ENCODE data around the gene KCNG2.

Gene KCNG2

DNA sequence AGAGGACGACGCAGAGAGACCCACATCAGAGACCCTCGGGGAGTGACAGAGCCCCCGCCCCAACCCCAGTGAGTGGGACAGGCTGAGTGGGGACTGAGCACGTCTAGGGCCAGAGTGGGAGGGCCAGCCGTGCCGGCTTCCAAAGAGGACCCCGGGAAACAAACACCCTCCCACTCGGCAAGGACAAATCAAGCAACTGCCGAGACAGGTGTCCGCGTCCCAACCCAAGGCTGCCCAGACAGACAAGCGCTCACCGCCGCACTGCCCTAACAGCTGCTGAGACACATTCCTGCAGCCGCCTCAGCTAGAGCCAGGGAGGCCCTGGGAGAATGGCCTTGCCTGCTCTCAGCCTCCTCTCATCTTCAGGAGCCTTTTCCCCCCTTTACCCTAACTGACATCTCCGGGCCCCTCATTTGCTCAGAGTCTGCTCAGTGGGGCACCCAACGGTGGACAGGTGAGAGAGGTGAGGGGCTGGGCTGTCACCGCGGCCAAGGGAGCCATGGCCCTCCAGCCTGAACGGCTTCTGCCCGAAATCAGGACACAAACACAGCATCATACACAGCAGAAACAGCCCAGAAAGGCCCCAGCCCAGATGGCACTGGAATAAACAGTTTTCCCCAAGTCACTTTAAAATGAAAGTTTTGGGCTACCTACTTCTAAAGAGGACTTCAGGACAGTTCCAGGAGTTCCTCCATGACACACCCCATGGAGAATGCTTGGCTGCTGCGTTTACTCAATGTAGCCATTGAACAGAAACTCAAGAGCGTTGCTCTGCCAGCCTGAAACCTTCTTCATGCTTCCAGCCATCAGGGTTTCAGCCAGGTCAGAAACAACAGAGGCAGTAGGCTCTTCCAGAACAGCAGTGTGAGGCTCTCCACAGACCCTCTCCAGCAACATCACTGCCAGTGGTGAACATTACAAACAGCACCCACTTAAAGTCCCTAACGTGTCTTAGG lies 130.1 kb downstream of the KCNG2 start:
- no peak for FAIRE-seq

DNA sequence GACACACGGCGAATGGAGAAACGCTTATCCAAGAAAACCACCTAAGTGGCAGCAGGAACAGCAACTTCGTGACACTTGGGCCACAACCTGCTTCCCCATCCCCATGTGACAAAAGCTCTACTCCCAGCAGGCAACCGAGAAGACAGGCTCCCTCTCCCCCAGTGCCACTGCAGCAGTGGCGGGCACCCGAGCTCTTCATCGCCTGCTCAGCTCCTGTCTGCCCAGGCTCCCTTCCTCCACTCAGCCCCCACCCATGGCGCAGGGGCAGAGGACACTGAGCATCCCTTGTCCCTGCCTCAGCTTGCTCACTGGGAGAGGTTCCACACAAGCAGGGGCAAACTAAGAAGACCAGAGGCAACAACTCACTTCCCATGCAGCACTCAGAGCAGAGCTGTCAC lies 130.8 kb downstream of the KCNG2 start:
- FAIRE-seq = no peak

- peak; percentile 53 for FAIRE-seq
Observed at GRCh38 chr18:79930020-79930642, 132.4 kb downstream of the KCNG2 start.

DNA sequence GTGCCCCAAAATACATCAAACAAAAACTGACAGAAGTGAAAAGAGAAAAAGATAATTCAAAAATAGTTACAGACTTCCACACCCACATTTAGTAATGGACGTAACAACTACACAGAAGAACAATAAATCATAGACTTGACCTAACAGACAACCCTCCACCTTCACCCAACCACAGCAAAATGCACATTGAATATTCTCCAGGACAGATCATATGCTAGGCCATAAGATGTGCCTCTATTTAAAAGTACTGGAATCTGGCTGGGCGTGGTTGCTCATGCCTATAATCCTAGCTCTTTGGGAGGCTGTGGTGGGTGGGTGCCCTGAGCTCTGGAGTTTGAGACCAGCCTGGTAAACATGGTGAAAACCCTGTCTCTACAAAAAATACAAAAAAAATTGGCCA lies 133.7 kb downstream of the KCNG2 start:
- FAIRE-seq = no peak

GRCh38 chr18:79932907-79933306 lies 135.2 kb downstream of the KCNG2 start:
- no peak for FAIRE-seq

GRCh38 chr18:79933765-79934164 lies 136.0 kb downstream of the KCNG2 start:
- FAIRE-seq = no peak

- no peak for FAIRE-seq
Observed at GRCh38 chr18:79934311-79935097, 136.8 kb downstream of the KCNG2 start.

DNA sequence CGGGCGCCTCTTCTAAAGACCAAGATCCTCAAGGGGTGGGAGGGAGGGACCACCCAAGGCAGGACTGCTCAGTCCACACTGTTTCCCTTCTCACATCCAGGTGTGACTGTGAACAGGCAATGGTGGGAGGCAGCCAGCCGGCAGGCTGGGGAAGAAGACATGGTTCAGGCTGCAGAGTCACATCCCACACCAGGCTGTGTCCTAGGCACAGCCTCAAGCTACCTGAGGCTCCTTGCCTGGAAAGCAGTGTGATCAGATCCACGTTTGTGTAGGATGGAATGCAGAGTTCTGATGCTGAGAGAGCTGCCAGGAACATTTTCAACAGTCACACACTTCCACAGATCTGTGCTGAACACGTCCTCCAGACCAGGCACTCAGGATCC lies 137.4 kb downstream of the KCNG2 start:
- no peak for FAIRE-seq

- FAIRE-seq = no peak
Observed at GRCh38 chr18:79935499-79935898, 137.8 kb downstream of the KCNG2 start.

DNA sequence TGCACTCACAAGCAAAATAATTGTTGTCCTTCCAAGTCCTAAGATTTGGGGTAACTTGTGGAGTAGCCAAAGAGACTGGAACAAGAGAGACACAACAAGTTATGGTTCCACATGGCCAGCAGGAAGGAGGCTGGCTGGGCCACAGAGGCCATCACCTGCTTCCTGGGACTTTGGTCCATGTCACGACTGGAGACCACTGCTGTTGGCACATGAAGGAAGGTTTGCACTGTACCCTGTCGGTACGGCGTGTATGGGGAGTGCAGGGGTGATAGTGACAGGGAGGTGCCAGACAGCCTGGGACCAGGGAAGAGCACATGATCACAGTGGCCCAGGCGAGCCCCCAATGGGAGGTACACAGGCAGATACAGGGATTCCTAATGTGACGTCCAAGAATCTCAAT lies 138.2 kb downstream of the KCNG2 start:
- no peak for FAIRE-seq

- FAIRE-seq = no peak
Observed at GRCh38 chr18:79936641-79937040, 138.9 kb downstream of the KCNG2 start.

GRCh38 chr18:79937103-79937860 lies 139.5 kb downstream of the KCNG2 start:
- no peak for FAIRE-seq

DNA sequence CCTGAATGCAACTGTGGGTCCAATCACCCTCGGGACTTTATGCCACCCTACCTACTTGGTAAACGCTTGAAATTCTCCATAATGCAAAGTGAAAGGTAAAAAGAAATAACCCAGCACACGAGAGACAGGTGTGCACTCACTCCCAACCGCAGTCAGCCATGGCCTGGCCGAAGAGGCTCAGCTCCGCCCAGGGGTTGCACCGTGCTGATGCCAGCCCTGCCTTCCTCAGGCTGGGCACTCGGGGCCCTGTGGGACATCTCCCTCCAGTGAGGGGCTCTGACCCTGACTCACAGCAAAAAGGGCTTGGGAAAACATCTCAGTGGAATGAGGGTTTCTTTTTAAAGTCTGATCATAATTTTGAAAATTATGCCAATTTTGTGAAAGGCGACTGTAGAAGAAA lies 140.5 kb downstream of the KCNG2 start:
- FAIRE-seq = no peak

DNA sequence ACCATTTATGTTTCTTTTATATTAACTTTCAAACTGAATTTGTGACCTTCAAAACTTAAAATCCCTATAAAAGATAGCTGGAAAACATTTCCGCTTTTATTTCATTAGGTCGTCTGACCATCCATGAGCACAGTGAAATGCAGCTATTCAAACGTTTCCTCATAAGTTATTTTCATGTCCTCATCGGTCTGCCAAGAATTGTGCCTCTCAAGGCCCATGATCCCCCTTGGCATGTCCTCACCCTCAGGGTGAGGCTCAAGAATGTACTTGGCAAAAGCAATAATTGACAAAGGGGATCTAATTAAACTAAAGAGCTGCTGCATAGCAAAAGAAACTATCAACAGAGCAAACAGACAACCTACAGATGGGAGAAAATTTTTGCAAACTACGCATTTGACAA lies 141.4 kb downstream of the KCNG2 start:
- no peak for FAIRE-seq

- no peak for FAIRE-seq
Observed at GRCh38 chr18:79940126-79940813, 142.5 kb downstream of the KCNG2 start.

DNA sequence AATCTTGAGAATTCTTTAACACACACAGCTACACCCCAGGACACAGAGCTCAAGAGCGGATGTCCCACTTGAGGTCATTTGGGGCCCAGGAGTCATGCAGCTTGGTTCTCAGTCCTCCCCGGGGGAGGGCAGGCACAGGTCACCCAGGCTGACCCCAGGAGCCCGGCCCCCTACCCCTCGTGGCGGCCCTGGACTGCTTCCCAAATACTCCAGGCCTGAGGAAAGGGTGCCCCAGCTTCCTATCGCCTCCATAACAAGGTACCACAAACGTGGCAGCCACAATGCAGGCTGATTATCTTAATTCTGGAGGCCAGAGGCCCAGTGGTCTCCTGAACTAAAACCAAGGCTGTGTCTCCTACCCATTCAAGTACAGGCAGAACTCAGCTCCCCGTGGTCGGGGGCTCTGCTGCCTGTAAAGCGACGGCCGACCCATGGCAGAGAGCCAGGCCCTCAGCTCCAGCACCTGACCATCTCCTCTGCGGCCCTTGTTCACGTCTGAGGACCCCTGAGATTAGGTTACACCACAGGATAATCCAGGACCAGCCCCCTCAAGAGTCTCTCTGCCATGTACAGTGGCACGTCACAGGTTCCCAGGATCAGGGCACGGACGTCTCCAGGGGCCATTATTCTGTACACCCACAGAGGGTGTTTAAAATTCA lies 143.2 kb downstream of the KCNG2 start:
- no peak for FAIRE-seq

GRCh38 chr18:79941473-79942119 lies 143.9 kb downstream of the KCNG2 start:
- FAIRE-seq = no peak

DNA sequence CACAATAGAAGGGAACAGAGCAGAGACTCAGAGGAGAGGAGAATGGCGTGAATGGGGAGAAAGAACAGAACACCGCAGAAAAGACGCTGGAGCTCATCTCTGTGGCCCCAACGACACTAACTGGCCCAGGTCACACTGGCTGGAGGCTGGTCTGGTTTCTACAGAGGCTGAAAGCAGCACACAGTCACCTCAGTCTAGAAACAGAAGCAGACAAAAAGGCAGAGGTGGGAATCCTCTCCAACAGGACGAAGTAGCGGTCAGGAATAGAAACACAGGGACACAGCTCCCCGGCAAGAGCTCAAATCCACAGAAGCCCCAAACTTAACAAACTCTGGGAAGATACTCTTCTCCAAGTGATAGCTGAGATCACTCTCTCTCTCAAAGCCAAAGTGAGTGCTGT lies 144.5 kb downstream of the KCNG2 start:
- FAIRE-seq = no peak

DNA sequence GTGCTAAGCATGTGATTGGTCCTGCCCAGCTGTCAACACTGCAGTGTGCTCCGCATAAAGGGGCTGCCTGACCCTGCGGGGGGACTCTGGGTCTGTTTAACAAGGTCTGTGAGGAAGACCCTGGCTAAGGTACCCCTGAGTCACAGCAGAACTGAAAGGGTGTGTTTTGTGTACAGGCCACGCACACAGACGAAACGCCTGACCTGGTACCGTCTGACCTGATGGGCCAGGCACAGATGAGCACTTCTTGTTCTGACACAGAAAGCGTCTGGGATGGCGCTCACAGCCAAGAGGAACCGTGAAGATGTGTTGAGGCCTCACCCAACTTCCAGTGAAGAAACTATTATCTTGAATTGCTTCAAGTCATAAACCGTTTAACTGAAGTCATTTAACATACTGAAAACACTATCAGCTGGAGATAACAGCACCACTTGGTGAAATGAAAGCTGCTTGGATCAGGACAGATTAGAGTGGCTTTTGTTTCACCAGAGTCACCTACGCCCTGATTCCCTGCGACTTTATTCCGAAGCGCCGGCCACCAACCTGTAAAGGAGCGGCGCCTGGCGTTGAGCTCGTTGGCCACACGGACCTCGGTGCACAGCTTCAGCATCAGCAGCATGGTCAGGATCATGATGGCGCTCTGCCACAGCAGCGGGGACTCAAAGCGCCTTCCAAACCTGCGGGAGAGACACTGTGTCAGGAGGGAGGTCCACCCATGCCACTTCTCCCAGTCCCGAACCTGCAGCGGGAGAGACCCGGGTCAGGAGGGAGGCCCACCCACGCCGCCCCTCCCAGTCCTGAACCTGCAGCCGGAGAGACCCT lies 145.3 kb downstream of the KCNG2 start:
- FAIRE-seq = no peak

DNA sequence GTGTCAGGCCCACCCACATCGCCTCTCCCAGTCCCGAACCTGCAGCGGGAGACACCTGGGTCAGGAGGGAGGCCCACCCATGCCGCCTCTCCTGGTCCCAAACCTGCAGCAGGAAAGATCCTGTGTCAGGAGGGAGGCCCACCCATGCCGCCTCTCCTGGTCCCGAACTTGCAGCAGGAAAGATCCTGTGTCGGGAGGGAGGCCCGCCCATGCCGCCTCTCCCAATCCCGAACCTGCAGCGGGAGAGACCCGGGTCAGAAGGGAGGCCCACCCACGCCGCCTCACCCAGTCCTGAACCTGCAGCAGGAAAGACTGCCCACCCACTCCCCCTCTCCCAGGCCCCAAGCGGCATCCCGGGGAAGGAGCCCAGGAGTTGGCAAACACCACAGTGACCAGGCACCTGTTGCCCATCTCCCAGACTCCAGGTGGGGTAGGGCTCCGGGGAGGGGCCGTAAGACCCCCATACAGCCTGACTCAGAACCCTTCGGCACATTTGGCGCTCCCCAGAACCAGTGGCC lies 145.9 kb downstream of the KCNG2 start:
- no peak for FAIRE-seq
